Right atrium auricular region (tissue), 2 donors: ENCODE measurements around the gene NLGN4X. TPM values are rescaled to one million over a fixed set of nuclear protein-coding genes. Genes with fewer than 3 reads are reported as not detected.
"Not testable (repeated sequence)": the region's sequence is repeated elsewhere in the genome, so short reads cannot be mapped to it uniquely, and the experiment has no call there.

ENCODE experiments used
- DNase-seq: peaks from one replicate; pipeline ENCODE4 v3.0.0-alpha.2; 2019; ENCODE audit warnings: low spot score
- H3K27ac ChIP-seq, 2 donors: fragments of 200-600 bp; sonication (generic); 1 replicate in 1 of 2; 2 replicates in 1 of 2; pipeline ENCODE4 v1.5.1; 2016 to 2019
- H3K27me3 ChIP-seq, 2 donors: fragments of 200-600 bp; sonication (generic); one replicate each; pipeline versions ENCODE4 v1.5.1 to v1.6.0; 2017 to 2019
- H3K36me3 ChIP-seq: fragments of 200-600 bp; sonication (generic); one replicate; pipeline ENCODE4 v1.5.1; 2016
- H3K4me1 ChIP-seq, 2 donors: fragments of 200-600 bp; sonication (generic); one replicate each; pipeline versions ENCODE4 v1.5.1 to v1.6.0; 2017 to 2019
- H3K4me3 ChIP-seq, 2 donors: fragments of 200-600 bp; sonication (generic); 1 replicate in 1 of 2; 2 replicates in 1 of 2; pipeline ENCODE4 v1.5.1; 2017 to 2019; ENCODE audit warnings: mild to moderate bottlenecking in 1 of 2, moderate library complexity in 1 of 2
- H3K9me3 ChIP-seq, 2 donors: fragments of 200-600 bp; sonication (generic); one replicate each; pipeline ENCODE4 v1.5.1; 2019
- CTCF ChIP-seq, 2 donors: fragments of 200-600 bp; sonication (generic); IDR thresholded peaks; one replicate each; pipeline ENCODE4 v1.5.1; 2019; ENCODE audit warnings: antibody characterized with exemption in 2 of 2
- total RNA-seq, 2 donors: library from RNA; depleted of rRNA; stranded (reverse); fragments of >200 nt; gene quantifications; one replicate each; pipeline ENCODE4 v1.1.0, GENCODE V29; 2016

The NLGN4X gene
- total RNA-seq, 2 donors from 2014 or later = 4.2 to 6.1 TPM

GRCh38 chrX:5936438-5936837 is 292.2 kb downstream of the NLGN4X start:
- no peak for TF ChIP-seq CTCF (IDR thresholded peaks at IDR 0.05)
- peak overlapping the region; percentile 26 to 48 for H3K27ac ChIP-seq

GRCh38 chrX:5928224-5928623 is 300.4 kb downstream of the NLGN4X start:
- Histone ChIP-seq H3K4me3 (no peak overlapping the region), H3K36me3 (no peaks in the 10 kb centered on the region), H3K9me3 (no peaks in the 10 kb centered on the region), H3K4me1 (no peaks in the 10 kb centered on the region), H3K27me3 (no peaks in the 10 kb centered on the region), H3K27ac (no peak overlapping the region)
- TF ChIP-seq CTCF (IDR thresholded peaks at IDR 0.05) = no peak
- no peak for DNase-seq

More at GRCh38 chrX:5936438-5936837, 292.2 kb downstream of the NLGN4X start:
- no peak overlapping the region for H3K4me3 ChIP-seq
- DNase-seq = no peak
- H3K36me3 ChIP-seq = no peaks in the 10 kb centered on the region
- no peaks in the 10 kb centered on the region for H3K4me1 ChIP-seq
- H3K9me3 ChIP-seq = no peaks in the 10 kb centered on the region
- no peaks in the 10 kb centered on the region for H3K27me3 ChIP-seq

GRCh38 chrX:5916945-5917344 is 311.7 kb downstream of the NLGN4X start:
- Histone ChIP-seq H3K36me3 (no peaks in the 10 kb centered on the region), H3K27ac (no peak overlapping the region), H3K27me3 (no peaks in the 10 kb centered on the region), H3K4me3 (no peak overlapping the region), H3K4me1 (no peaks in the 10 kb centered on the region), H3K9me3 (peaks cover 3 to 11% of the 10 kb centered on the region in 2 donors)
- DNase-seq = no peak
- no peak for TF ChIP-seq CTCF (IDR thresholded peaks at IDR 0.05)

GRCh38 chrX:5915783-5916182 is 312.9 kb downstream of the NLGN4X start:
- Histone ChIP-seq H3K4me1 (no peaks in the 10 kb centered on the region), H3K27ac (no peak overlapping the region), H3K9me3 (peaks cover 3 to 15% of the 10 kb centered on the region in 2 donors), H3K4me3 (no peak overlapping the region), H3K36me3 (no peaks in the 10 kb centered on the region), H3K27me3 (no peaks in the 10 kb centered on the region)
- no peak for TF ChIP-seq CTCF (IDR thresholded peaks at IDR 0.05)
- no peak for DNase-seq

GRCh38 chrX:5907207-5907606 is 321.5 kb downstream of the NLGN4X start:
- no peaks in the 10 kb centered on the region for H3K27me3 ChIP-seq
- peaks cover 2 to 7% of the 10 kb centered on the region in 2 donors for H3K9me3 ChIP-seq
- DNase-seq = no peak
- H3K4me3 ChIP-seq = no peak overlapping the region
- no peak overlapping the region for H3K27ac ChIP-seq
- no peak for TF ChIP-seq CTCF (IDR thresholded peaks at IDR 0.05)
- H3K36me3 ChIP-seq = no peaks in the 10 kb centered on the region
- no peaks in the 10 kb centered on the region for H3K4me1 ChIP-seq

GRCh38 chrX:5903586-5904190 is 325.0 kb downstream of the NLGN4X start:
- H3K27me3 ChIP-seq, H3K27ac ChIP-seq: not testable (repeated sequence)

More at GRCh38 chrX:5903586-5904190, 325.0 kb downstream of the NLGN4X start:
- not testable (repeated sequence) for H3K4me3 ChIP-seq, DNase-seq, H3K9me3 ChIP-seq, H3K36me3 ChIP-seq, H3K4me1 ChIP-seq
